Vagina (tissue), 2 donors: Measurements from ENCODE around the gene RBP7. TPM values are rescaled to one million over a fixed set of nuclear protein-coding genes. Genes with fewer than 3 reads are reported as not detected.

Experiments
- DNase-seq, 2 donors: peaks; one replicate each; pipeline ENCODE4 v3.0.0-alpha.2; 2017; ENCODE audit errors: extremely low spot score in 2 of 2
- H3K27ac ChIP-seq: fragments of 200-600 bp; sonication (generic); one replicate; pipeline ENCODE4 v1.5.1; 2019
- H3K27me3 ChIP-seq: fragments of 200-600 bp; sonication (generic); one replicate; pipeline ENCODE4 v1.5.1; 2019
- H3K36me3 ChIP-seq, 2 donors: fragments of 200-600 bp; sonication (generic); one replicate each; pipeline ENCODE4 v1.5.1; 2017 to 2019
- H3K4me1 ChIP-seq: fragments of 200-600 bp; sonication (generic); one replicate; pipeline ENCODE4 v1.5.1; 2019
- H3K4me3 ChIP-seq, 2 donors: fragments of 200-600 bp; sonication (generic); 1 replicate in 1 of 2; 2 replicates in 1 of 2; pipeline ENCODE4 v1.5.1; 2016 to 2019
- H3K9me3 ChIP-seq: fragments of 200-600 bp; sonication (generic); one replicate; pipeline ENCODE4 v1.5.1; 2019
- POLR2A ChIP-seq, 2 donors: fragments of 450-650 bp; IDR thresholded peaks; one replicate each; pipeline ENCODE4 v1.6.1; 2017; ENCODE audit warnings: antibody characterized with exemption in 2 of 2, mild to moderate bottlenecking in 2 of 2, moderate library complexity in 2 of 2
- POLR2AphosphoS5 ChIP-seq, 2 donors: sonication (generic); formaldehyde crosslinking; IDR thresholded peaks; one replicate each; pipeline ENCODE4 v1.9.0; 2017; ENCODE audit warnings: antibody characterized with exemption in 2 of 2, mild to moderate bottlenecking in 2 of 2, low read depth in 1 of 2; ENCODE audit not compliant: insufficient read depth in 1 of 2
- intact Hi-C: fragments of 100-400 bp; cut with DNase I; formaldehyde crosslinking; loops from one replicate; pipeline ENCODE4 v1.15.1; 2023
- total RNA-seq: library from RNA; depleted of rRNA; stranded (reverse); fragments of >200 nt; gene quantifications from one replicate; pipeline ENCODE4 v1.2.3, GENCODE V29; 2016
- TF ChIP-seq, protein P1 (sequence below), 3 experiments: fragments of 450-650 bp in 2 of 3; fragments of 200-600 bp in 1 of 3; sonication (generic) in 1 of 3; IDR thresholded peaks; one replicate each; pipeline ENCODE4 v1.5.1; 2017 to 2019; ENCODE audit warnings: antibody characterized with exemption in 3 of 3, mild to moderate bottlenecking in 2 of 3, moderate library complexity in 2 of 3

RBP7 gene
- total RNA-seq, 1 donor from 2014 or later: 36.3 TPM

DNA sequence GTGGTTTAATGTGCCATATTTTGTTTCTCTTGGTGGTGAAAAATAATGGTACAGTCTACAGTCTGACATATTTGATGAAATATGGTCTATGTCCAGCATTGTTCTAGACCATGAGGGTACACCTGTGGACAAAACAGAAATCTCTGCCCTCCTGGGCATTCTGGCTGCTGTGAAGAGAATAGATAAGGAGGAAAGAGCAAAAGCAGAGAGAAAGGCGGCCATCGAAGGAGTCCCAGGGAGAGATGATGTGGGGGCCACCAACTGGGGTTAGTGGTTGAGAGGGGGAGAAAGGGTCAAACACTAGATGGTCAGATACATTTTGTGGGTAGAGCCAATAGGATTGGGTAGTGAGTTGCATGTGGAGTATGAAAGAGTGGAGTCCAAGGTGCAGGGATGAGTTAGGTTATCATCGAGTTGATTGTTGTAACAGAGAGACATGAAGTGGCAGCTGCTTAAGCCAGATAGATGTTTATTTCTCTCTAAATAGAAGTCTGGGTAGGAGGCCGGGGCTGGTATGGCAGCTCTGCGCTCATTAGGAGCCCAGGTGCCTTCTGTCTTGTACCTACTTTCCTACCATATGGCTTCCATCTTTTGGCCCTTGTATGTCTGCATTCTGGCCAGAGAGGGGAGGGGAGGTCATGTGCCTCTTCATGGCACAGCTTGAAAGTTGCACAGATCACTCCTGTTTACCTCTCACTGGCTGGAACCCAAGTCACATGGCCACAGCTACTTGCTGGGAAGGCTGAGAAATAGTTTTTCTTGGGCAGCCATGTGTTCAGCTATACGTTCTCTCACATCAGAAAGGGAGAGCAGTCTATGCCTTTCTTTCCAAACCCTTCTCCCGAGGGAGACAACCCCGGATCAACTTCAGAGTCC lies 48.7 kb downstream of the RBP7 start:
- Histone ChIP-seq H3K36me3 (no peaks in the 10 kb centered on the region), H3K27ac (peak overlapping the region; percentile 15), H3K4me3 (no peak overlapping the region), H3K27me3 (no peaks in the 10 kb centered on the region), H3K4me1 (peaks cover 59% of the 10 kb centered on the region), H3K9me3 (no peaks in the 10 kb centered on the region)
- intact Hi-C loops: no loop called here
- TF ChIP-seq, protein P1, sequence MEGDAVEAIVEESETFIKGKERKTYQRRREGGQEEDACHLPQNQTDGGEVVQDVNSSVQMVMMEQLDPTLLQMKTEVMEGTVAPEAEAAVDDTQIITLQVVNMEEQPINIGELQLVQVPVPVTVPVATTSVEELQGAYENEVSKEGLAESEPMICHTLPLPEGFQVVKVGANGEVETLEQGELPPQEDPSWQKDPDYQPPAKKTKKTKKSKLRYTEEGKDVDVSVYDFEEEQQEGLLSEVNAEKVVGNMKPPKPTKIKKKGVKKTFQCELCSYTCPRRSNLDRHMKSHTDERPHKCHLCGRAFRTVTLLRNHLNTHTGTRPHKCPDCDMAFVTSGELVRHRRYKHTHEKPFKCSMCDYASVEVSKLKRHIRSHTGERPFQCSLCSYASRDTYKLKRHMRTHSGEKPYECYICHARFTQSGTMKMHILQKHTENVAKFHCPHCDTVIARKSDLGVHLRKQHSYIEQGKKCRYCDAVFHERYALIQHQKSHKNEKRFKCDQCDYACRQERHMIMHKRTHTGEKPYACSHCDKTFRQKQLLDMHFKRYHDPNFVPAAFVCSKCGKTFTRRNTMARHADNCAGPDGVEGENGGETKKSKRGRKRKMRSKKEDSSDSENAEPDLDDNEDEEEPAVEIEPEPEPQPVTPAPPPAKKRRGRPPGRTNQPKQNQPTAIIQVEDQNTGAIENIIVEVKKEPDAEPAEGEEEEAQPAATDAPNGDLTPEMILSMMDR (IDR thresholded peaks at IDR 0.05): no peak
- TF ChIP-seq POLR2AphosphoS5 (IDR thresholded peaks at IDR 0.05; ENCODE audit: insufficient read depth in 1 of 2, low read depth in 1 of 2): no peak
- TF ChIP-seq POLR2A (IDR thresholded peaks at IDR 0.05): no peak
- DNase-seq: no peak

DNA sequence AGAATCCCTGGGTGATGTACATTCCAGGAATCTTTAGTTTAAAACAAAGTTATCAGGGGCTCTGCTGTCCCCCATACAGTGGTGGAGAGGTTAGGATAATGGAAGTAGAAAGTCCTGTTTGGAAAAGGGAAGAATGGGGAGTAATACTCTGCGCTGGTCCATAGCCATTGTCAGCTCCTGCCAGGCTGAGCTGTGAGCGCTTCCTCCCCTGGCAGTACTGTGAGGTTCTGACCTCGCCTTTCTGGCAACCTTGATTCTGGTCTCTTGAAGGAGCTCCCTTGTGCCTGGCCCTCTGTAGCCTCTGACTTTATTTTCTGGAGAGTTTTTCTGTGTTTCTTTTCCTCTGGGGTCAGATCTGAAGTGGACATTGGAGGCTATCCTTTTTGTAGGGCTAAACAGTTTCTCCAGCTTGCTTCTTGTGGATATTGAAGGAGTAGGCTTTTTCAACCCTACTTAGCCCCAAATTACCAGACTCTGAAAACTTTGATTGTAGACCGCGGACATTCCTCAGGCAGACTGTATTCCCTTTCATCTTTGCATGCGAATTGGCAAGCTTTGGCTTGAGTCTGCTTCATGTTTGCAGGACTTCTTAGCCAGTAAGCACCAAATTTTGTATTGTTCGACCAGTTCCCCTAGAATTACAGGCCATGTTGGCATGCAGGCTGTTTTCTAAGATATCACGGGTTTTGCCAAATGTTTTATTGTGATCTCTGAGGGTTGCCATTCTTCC lies 49.5 kb downstream of the RBP7 start:
- intact Hi-C loops: no loop called here
- no peak overlapping the region for H3K4me3 ChIP-seq
- DNase-seq: no peak
- no peaks in the 10 kb centered on the region for H3K27me3 ChIP-seq
- TF ChIP-seq POLR2A (IDR thresholded peaks at IDR 0.05) (no peak), POLR2AphosphoS5 (IDR thresholded peaks at IDR 0.05; ENCODE audit: insufficient read depth in 1 of 2, low read depth in 1 of 2) (no peak)
- TF ChIP-seq, protein P1 (IDR thresholded peaks at IDR 0.05): no peak
- peak overlapping the region; percentile 15 for H3K27ac ChIP-seq
- no peaks in the 10 kb centered on the region for H3K36me3 ChIP-seq
- H3K9me3 ChIP-seq: no peaks in the 10 kb centered on the region
- peaks cover 66% of the 10 kb centered on the region for H3K4me1 ChIP-seq

DNA sequence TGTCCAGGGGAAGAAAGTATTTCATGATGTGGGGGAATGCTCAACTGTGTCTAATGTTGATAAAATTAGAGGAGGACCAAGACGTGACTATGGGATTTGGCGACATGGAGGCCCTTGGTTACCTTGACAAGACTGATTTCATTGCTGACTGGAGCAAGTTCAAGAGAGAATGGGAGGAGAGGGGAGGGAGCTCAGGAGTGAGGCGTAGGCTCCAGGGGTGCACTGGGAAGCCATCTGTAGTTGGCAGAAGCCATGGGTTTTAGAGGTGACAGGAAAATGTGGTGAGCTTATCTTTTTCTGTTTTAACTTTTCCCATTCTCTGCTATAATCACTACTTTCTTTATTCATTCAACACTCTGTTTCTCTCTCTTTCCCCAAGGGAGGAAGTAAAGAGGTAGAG lies 51.6 kb downstream of the RBP7 start:
- Histone ChIP-seq H3K27ac (no peak overlapping the region), H3K4me1 (peaks cover 64% of the 10 kb centered on the region)
- DNase-seq: no peak

DNA sequence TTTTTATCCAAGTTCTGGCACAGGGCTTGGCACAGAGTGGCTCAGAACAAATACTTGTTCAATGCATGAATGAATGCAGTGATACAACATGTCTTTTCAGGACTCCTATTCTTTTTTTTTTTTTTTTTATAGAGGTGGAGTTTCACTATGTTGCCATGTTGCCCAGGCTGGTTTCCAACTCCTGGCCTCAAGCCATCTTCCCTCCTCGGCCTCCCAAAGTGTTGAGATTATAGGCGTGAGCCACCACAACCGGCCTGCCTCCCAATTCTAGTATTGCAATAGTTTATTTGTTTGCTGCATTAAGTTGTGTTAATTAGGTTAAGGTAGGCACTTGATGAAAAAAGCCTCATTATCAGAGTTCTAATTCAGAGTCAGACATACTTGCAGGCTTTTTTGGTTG lies 53.6 kb downstream of the RBP7 start:
- H3K4me1 ChIP-seq: peaks cover 50% of the 10 kb centered on the region
- intact Hi-C loops: no loop called here

More for the DNA sequence above, 51.6 kb downstream of the RBP7 start:
- Histone ChIP-seq H3K36me3 (no peaks in the 10 kb centered on the region), H3K9me3 (no peaks in the 10 kb centered on the region), H3K27me3 (no peaks in the 10 kb centered on the region), H3K4me3 (no peak overlapping the region)
- intact Hi-C loops: no loop called here
- TF ChIP-seq POLR2AphosphoS5 (IDR thresholded peaks at IDR 0.05; ENCODE audit: insufficient read depth in 1 of 2, low read depth in 1 of 2): no peak
- no peak for TF ChIP-seq POLR2A (IDR thresholded peaks at IDR 0.05)

DNA sequence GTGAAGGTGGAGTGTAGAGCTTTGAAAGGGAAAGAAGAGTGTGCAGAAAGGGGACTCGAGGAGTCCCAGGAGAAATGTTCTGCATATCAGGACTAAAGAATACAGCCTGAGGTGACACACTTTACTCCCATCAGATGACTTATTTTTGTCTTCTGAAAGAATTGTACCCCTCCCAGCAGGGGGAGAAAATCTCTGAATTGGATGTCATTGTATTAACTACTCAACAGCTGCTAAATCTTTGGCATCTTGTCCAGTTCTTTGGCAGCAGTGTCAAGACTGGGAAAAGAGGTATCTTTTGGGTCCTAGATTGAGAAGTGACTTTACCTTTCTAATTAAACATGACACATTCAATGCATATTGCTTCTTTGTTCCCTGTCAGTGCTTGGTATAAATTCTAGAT lies 54.6 kb downstream of the RBP7 start:
- Histone ChIP-seq H3K36me3 (no peaks in the 10 kb centered on the region), H3K4me1 (peaks cover 50% of the 10 kb centered on the region), H3K27me3 (no peaks in the 10 kb centered on the region), H3K27ac (no peak overlapping the region), H3K4me3 (no peak overlapping the region), H3K9me3 (no peaks in the 10 kb centered on the region)
- TF ChIP-seq, protein P1 (IDR thresholded peaks at IDR 0.05): no peak
- TF ChIP-seq POLR2AphosphoS5 (IDR thresholded peaks at IDR 0.05; ENCODE audit: insufficient read depth in 1 of 2, low read depth in 1 of 2) (no peak), POLR2A (IDR thresholded peaks at IDR 0.05) (no peak)
- DNase-seq: no peak
- intact Hi-C loops: no loop called here

More for the DNA sequence above, 53.6 kb downstream of the RBP7 start:
- no peak for DNase-seq
- Histone ChIP-seq H3K9me3 (no peaks in the 10 kb centered on the region), H3K27me3 (no peaks in the 10 kb centered on the region), H3K27ac (no peak overlapping the region), H3K36me3 (no peaks in the 10 kb centered on the region), H3K4me3 (no peak overlapping the region)
- TF ChIP-seq, protein P1 (IDR thresholded peaks at IDR 0.05): no peak
- no peak for TF ChIP-seq POLR2A (IDR thresholded peaks at IDR 0.05)
- TF ChIP-seq POLR2AphosphoS5 (IDR thresholded peaks at IDR 0.05; ENCODE audit: insufficient read depth in 1 of 2, low read depth in 1 of 2): no peak
